GM18909 (cell line): ENCODE results near the gene F2R.
"Not testable (repeated sequence)": the region's sequence is repeated elsewhere in the genome, so short reads cannot be mapped to it uniquely, and the experiment has no call there.

ENCODE experiments used
- ATAC-seq: cut with Tn5 transposase; IDR thresholded peaks from one replicate; pipeline ENCODE4 v1.9.1; 2021; ENCODE audit warnings: mild to moderate bottlenecking; ENCODE audit not compliant: unreplicated experiment, poor library complexity

The F2R gene

GRCh38 chr5:76717222-76718083 is 1.5 kb downstream of the F2R start:
- no peak for ATAC-seq

GRCh38 chr5:76718381-76718832 is 2.5 kb downstream of the F2R start:
- no peak for ATAC-seq

DNA sequence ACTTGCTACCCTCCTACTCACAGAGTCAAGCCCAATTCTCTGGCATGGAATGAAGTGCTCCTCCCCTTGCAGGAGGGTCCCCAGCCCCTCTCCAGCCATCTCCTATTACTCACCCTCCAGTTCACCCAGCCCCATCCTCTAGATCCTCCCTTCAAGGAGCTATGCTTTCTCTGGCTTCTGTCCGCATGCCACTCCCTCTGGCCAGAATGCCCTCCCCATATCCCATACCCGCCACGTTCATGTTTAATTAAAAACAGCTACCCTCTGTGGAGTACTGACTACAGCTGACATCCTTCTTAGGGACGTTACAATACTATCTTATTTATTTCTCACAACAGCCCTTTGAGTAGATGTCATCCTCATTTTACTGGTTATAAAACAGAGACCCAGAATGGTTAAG is 3.0 kb downstream of the F2R start:
- no peak for ATAC-seq

GRCh38 chr5:76720988-76721569 is 5.2 kb downstream of the F2R start:
- ATAC-seq, result peak; percentile 97

DNA sequence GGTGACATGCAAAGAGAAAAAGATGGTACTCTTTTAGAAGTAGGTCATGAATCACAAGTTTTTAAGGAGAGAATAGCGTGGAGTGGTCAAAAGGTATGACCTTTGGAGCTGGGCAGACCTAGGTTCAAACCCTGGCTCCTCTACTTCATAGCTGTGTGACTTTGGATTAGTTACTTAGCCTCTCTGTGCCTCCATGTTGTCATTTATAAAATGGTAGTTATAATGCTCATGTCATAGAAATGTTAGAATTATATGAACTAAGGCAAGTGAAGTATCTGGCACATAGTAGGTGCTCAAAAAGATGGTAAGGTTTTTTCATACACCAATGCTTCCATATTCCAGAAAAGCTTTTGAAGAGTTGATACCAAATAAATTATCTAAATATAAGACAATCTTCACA is 7.3 kb downstream of the F2R start:
- no peak for ATAC-seq

GRCh38 chr5:76723906-76724305 is 8.0 kb downstream of the F2R start:
- no peak for ATAC-seq

- no peak for ATAC-seq
These were observed 8.9 kb downstream of the F2R start for GRCh38 chr5:76724871-76725270.

- no peak for ATAC-seq
These were observed 13.0 kb downstream of the F2R start for GRCh38 chr5:76728965-76729364.

- no peak for ATAC-seq
These were observed 13.7 kb downstream of the F2R start for GRCh38 chr5:76729373-76730290.

DNA sequence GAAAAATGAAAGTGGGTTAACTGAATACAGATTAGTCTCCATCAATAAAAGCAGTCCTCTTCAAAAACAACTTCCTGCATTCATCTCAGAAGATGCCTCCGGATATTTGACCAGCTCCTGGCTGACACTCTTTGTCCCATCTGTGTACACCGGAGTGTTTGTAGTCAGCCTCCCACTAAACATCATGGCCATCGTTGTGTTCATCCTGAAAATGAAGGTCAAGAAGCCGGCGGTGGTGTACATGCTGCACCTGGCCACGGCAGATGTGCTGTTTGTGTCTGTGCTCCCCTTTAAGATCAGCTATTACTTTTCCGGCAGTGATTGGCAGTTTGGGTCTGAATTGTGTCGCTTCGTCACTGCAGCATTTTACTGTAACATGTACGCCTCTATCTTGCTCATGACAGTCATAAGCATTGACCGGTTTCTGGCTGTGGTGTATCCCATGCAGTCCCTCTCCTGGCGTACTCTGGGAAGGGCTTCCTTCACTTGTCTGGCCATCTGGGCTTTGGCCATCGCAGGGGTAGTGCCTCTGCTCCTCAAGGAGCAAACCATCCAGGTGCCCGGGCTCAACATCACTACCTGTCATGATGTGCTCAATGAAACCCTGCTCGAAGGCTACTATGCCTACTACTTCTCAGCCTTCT is 16.6 kb downstream of the F2R start:
- no peak for ATAC-seq

DNA sequence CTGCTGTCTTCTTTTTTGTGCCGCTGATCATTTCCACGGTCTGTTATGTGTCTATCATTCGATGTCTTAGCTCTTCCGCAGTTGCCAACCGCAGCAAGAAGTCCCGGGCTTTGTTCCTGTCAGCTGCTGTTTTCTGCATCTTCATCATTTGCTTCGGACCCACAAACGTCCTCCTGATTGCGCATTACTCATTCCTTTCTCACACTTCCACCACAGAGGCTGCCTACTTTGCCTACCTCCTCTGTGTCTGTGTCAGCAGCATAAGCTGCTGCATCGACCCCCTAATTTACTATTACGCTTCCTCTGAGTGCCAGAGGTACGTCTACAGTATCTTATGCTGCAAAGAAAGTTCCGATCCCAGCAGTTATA is 17.1 kb downstream of the F2R start:
- no peak for ATAC-seq

- ATAC-seq, result no peak
These were observed 20.0 kb downstream of the F2R start for GRCh38 chr5:76735762-76736545.

DNA sequence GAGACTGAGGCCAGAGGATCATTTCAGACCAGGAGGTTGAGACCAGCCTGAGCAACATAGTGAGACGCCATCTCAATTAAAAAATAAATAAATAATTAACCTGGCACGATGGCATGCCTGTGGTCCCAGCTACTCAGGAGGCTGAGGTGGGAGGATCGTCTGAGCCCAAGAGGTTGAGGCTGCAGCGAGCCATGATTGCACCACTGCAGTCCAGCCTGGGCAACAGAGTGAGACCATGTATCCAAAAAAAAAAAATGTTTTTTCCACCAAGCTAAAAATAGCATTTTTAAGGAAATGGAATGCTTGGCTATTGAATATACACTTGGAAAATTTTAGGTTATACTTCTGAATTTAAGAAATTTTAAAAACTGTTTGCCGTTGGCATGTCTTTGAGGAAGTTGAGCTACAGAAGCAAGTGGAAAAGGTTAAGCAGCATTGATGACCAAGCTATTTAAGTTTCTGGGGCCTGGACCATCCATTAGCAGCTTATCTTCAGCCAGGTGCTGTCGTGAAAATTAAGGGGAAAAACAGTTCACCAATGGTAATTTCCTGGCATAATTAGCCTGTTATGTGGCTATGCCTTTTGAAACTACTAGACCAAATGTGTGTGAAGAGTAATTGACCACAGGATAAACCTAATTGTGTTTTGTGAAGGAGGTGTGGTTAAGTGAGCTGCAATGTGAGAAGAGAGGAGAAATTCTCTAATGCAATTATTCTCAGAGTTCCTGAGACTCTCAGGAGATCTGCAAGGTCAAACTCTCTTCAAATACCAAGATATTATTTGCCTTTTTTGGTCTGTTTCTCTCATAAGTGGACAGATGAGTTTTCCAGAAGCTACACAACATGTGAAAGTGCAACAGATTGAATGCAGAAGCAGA is 21.0 kb downstream of the F2R start:
- ATAC-seq, result no peak

DNA sequence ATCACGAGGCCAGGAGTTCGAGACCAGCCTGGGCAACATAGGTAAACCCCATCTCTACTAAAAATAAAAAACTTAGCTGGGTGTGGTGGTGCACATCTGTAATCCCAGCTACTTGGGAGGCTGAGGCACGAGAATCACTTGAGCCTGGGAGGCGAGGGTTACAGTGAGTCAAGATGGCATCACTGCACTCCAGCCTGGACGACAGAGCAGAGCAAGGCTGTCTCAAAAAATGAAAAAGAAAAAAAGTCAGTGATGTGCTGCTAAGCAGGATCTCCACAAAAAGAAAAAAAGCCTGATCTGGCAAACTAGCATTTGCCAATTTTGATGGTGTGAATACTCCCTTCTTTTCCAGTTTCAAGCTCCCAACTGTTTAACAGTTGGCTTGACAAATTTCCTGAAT is 21.9 kb downstream of the F2R start:
- no peak for ATAC-seq

- not testable (repeated sequence) for ATAC-seq
These were observed 25.6 kb downstream of the F2R start for GRCh38 chr5:76741506-76741905.

DNA sequence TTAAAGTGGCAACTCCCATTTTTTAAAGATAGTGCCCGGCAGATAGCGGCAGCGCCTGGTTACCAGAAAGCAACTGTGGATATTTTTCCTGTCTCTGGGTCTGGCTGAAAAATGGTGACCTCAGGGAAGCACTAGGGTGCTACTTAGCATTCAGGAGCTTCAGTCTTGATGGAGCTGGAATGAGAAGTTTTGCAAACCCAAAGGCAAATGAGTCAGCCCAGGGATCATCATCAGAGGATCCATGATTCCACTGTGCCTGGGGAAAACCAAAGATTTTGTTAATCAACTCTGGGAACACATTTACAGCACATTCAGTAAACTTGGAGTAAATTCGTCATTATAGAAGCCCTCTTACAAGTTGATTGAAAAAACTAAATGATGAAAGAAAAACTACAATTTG is 26.7 kb downstream of the F2R start:
- no peak for ATAC-seq

DNA sequence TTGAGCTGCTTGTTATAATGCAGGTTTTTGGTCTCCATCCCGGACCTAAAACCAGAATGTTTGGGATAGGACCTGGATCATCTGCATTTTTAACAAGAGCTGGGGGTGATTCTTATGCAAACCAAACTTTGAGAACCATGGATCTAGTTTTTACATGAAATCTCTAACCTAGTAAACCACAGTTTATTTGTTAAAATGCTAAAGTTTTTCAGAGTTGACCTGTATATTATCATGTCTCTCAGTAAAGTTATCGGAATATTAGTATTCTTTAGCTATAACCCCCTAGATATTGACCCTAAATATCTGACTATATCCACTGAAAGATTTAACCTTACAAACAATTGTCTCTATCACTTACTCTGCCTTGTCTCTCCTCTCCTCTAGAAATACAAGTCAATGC is 28.7 kb downstream of the F2R start:
- no peak for ATAC-seq

DNA sequence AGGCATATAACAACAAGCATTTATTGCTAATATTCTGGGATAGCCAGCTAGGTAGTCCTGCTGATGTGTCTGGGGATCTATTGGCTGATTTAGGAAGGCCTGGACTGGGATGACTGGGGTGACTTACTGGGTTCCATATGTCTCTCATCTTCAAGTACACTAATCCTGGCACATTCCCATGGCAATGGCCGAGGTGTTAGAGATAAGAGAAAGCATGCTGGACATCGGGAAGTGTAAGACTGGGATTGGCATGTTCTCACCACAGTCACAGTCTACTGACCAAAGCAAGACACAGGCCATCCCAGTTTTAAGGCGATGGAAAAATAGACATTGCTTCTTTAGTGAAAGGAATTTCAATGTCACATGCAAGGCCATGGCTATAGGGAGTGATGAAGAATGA is 29.7 kb downstream of the F2R start:
- ATAC-seq, result no peak

DNA sequence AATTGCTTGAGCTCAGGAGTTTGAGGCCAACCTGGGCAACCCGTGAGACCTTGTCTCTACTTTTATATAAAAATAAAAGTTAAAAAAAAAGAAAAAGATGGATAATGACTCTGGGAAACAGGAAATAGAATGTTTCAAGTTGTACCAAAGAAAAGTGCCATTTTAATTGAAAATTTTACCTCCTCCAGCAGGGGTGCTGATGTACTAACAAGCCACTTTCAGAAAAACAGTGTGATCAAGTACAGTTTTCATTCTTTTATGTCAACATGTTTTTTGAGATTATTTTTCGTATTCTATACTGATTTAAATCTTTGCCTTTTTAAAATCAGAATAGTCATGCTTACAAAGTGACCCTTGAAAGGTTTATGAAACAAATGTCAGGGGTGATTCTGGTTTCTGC is 30.8 kb downstream of the F2R start:
- ATAC-seq, result no peak
